Tibial nerve (tissue), 4 donors: ENCODE measurements around the gene CMTM2. TPM values are rescaled to one million over a fixed set of nuclear protein-coding genes. Genes with fewer than 3 reads are reported as not detected.

Experiments used
- DNase-seq, 2 donors: peaks; one replicate each; pipeline ENCODE4 v3.0.0-alpha.2; 2019; ENCODE audit warnings: low spot score in 2 of 2
- H3K27ac ChIP-seq, 4 donors: fragments of 200-600 bp; sonication (generic) in 3 of 4; one replicate each; pipeline ENCODE4 v1.5.1; 2017 to 2019; ENCODE audit warnings: mild to moderate bottlenecking in 1 of 4
- H3K27me3 ChIP-seq, 2 donors: fragments of 200-600 bp; sonication (generic) in 1 of 2; one replicate each; pipeline versions ENCODE4 v1.5.1 to v1.6.0; 2017 to 2019
- H3K36me3 ChIP-seq, 3 donors: fragments of 200-600 bp; sonication (generic); one replicate each; pipeline ENCODE4 v1.5.1; 2018 to 2019
- H3K4me1 ChIP-seq, 4 donors: fragments of 200-600 bp; sonication (generic) in 3 of 4; one replicate each; pipeline ENCODE4 v1.5.1; 2017 to 2019
- H3K4me3 ChIP-seq, 4 donors: fragments of 200-600 bp; sonication (generic) in 3 of 4; one replicate each; pipeline ENCODE4 v1.5.1; 2017 to 2019; ENCODE audit warnings: mild to moderate bottlenecking in 1 of 4, moderate library complexity in 1 of 4
- H3K9me3 ChIP-seq, 4 donors: fragments of 200-600 bp; sonication (generic) in 3 of 4; one replicate each; pipeline ENCODE4 v1.5.1; 2017 to 2019
- CTCF ChIP-seq, 5 experiments: fragments of 200-600 bp in 3 of 5; fragments of 450-650 bp in 2 of 5; sonication (generic) in 3 of 5; IDR thresholded peaks; one replicate each; pipeline ENCODE4 v1.5.1; 2016 to 2019; ENCODE audit warnings: antibody characterized with exemption in 5 of 5, mild to moderate bottlenecking in 3 of 5, moderate library complexity in 2 of 5
- EP300 ChIP-seq, 2 donors: sonication (generic); formaldehyde crosslinking; IDR thresholded peaks; one replicate each; pipeline ENCODE4 v1.6.1; 2017; ENCODE audit warnings: antibody characterized with exemption in 2 of 2, mild to moderate bottlenecking in 1 of 2
- POLR2A ChIP-seq, 2 donors: fragments of 450-650 bp; IDR thresholded peaks; one replicate each; pipeline ENCODE4 v1.6.1; 2017; ENCODE audit warnings: antibody characterized with exemption in 2 of 2, mild to moderate bottlenecking in 2 of 2, moderate library complexity in 2 of 2
- WGBS, 2 donors: methylation state at CpG; one replicate each; pipeline ENCODE4 v1.1.5; 2018; 5-methylcytosine and 5-hydroxymethylcytosine counted together
- total RNA-seq, 4 donors: library from RNA; depleted of rRNA; stranded (reverse); fragments of >200 nt; gene quantifications; one replicate each; pipeline ENCODE4 v1.1.0, GENCODE V29; 2016

The CMTM2 gene
- total RNA-seq, 4 donors from 2014 or later = not detected

GRCh38 chr16:66548868-66549267 is 30.4 kb upstream of the CMTM2 start:
- H3K27ac ChIP-seq = peak overlapping the region; percentile 93 to 97 (median 96)
- H3K4me1 ChIP-seq = peaks cover 0 to 56% (median 30%) of the 10 kb centered on the region in 4 donors
- peaks cover 0 to 33% (median 0%) of the 10 kb centered on the region in 3 donors for H3K36me3 ChIP-seq
- no peak for TF ChIP-seq EP300 (IDR thresholded peaks at IDR 0.05)
- no peak for TF ChIP-seq CTCF (IDR thresholded peaks at IDR 0.05)
- no peak for TF ChIP-seq POLR2A (IDR thresholded peaks at IDR 0.05)
- peak overlapping the region; percentile 60 to 80 (median 66) for H3K4me3 ChIP-seq
- no peaks in the 10 kb centered on the region for H3K27me3 ChIP-seq
- no peak for DNase-seq
- WGBS, 2 donors = 42 to 45% methylated on average over 9 of the region's 9 CpGs
- H3K9me3 ChIP-seq = no peaks in the 10 kb centered on the region

GRCh38 chr16:66549284-66550131 is 29.8 kb upstream of the CMTM2 start, which contains the start of gene TK2:
TSS of gene TK2 (minus strand) at chr16:66550122. CDS start at chr16:66550061, 61 bp downstream.
- Histone ChIP-seq H3K4me3 (peak within 1 kb of the TSS; percentile 60 to 80 (median 66)), H3K36me3 (peaks cover 0 to 27% (median 0%) of the 10 kb centered on the region in 3 donors), H3K27me3 (no peaks in the 10 kb centered on the region), H3K4me1 (peaks cover 0 to 62% (median 33%) of the 10 kb centered on the region in 4 donors), H3K27ac (peak within 1 kb of the TSS; percentile 93 to 97 (median 96)), H3K9me3 (no peaks in the 10 kb centered on the region)
- peak in 1 of 2 donors; percentile 55 for TF ChIP-seq POLR2A (IDR thresholded peaks at IDR 0.05)
- TF ChIP-seq CTCF (IDR thresholded peaks at IDR 0.05) = peak in 4 of 5 experiments; percentile 9 to 42 (median 36)
- peak in 1 of 2 donors; percentile 64 for TF ChIP-seq EP300 (IDR thresholded peaks at IDR 0.05)
- 1% methylated on average over 13 to 57 of the region's 80 CpGs for WGBS, 2 donors
- peak; percentile 28 to 36 for DNase-seq

GRCh38 chr16:66551348-66551759 is 27.9 kb upstream of the CMTM2 start:
- H3K4me1 ChIP-seq = peaks cover 0 to 81% (median 33%) of the 10 kb centered on the region in 4 donors
- 51 to 60% methylated on average over 5 to 6 of the region's 6 CpGs for WGBS, 2 donors
- peak overlapping the region in 3 of 4 donors; percentile 95 to 98 (median 96) for H3K27ac ChIP-seq
- no peaks in the 10 kb centered on the region for H3K27me3 ChIP-seq
- peaks cover 0 to 9% (median 0%) of the 10 kb centered on the region in 3 donors for H3K36me3 ChIP-seq
- no peaks in the 10 kb centered on the region for H3K9me3 ChIP-seq
- DNase-seq = no peak
- H3K4me3 ChIP-seq = no peak overlapping the region
- no peak for TF ChIP-seq POLR2A (IDR thresholded peaks at IDR 0.05)
- peak in 1 of 5 experiments; percentile 16 for TF ChIP-seq CTCF (IDR thresholded peaks at IDR 0.05)
- TF ChIP-seq EP300 (IDR thresholded peaks at IDR 0.05) = no peak

GRCh38 chr16:66551788-66552285 is 27.4 kb upstream of the CMTM2 start:
- Histone ChIP-seq H3K27me3 (no peaks in the 10 kb centered on the region), H3K4me3 (peak overlapping the region; percentile 56 to 71 (median 70)), H3K36me3 (peaks cover 0 to 6% (median 0%) of the 10 kb centered on the region in 3 donors), H3K4me1 (peaks cover 0 to 83% (median 33%) of the 10 kb centered on the region in 4 donors), H3K27ac (peak overlapping the region; percentile 49 to 98 (median 96)), H3K9me3 (no peaks in the 10 kb centered on the region)
- WGBS, 2 donors = 33 to 35% methylated on average over 8 of the region's 8 CpGs
- no peak for DNase-seq
- no peak for TF ChIP-seq POLR2A (IDR thresholded peaks at IDR 0.05)
- no peak for TF ChIP-seq CTCF (IDR thresholded peaks at IDR 0.05)
- no peak for TF ChIP-seq EP300 (IDR thresholded peaks at IDR 0.05)
